ENCODE results near the gene STON1. TPM values are rescaled to one million over a fixed set of nuclear protein-coding genes. Genes with fewer than 3 reads are reported as not detected.
"Not testable (repeated sequence)": the region's sequence is repeated elsewhere in the genome, so short reads cannot be mapped to it uniquely, and the experiment has no call there.

The STON1 gene
- total RNA-seq, 8 experiments from 2014 or later, result 3.3 to 70.9 (median 8.5) TPM

DNA sequence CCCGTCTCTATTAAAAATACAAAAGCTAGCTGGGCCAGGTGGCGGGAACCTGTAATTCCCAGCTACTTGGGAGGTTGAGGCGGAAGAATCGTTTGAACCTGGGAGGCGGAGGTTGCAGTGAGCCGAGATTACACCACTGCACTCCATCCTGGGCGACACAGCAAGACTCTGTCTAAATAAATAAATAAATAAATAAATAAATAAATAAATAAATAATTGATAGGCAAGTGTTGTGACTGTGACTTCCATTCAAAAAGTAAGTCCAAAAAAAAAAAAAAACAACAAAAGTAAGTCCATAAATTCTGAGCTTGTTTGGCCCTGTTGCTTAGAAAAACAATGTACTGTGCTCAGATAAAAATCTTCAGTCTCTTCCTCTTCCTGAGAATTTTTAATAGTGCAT lies 2.2 kb downstream of the STON1 start:
- no peak overlapping the region for H3K27ac ChIP-seq
- ATAC-seq (replicated peaks in 6 of 8), result no peak
- peaks cover 14 to 20% of the 10 kb centered on the region in 2 donors for H3K4me1 ChIP-seq (replicated peaks in 1 of 2)
- 89 to 100% (median 94%) methylated on average over 1 to 7 of the region's 7 CpGs; no CpG with 5 or more reads in 2 of the 10 experiments for WGBS, 10 experiments
- H3K4me3 ChIP-seq, result no peak overlapping the region
- in situ Hi-C loops (cut with MboI; ENCODE audit: low pct_unique_long_range_greater_than_20kb in 2 of 9, low sequenced_read_pairs in 9 of 9, unreplicated experiment in 9 of 9), result no loop called here

DNA sequence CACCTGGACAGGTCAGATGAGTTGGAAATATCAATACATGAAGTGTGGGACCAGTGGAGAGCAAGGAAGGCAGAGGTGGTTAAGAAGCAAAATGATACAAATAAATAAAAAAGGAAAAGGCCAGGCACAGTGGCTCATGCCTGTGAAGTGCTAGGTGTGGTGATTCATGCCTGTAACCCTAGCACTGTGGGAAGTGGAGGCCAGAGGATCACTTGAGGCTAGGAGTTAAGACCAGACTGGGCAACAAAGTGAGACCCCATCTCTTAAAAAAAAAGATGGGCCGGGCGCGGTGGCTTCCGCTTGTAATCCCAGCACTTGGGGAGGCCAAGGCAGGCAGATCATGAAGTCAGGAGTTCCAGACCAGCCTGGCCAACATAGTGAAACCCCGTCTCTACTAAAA lies 2.9 kb downstream of the STON1 start:
- in situ Hi-C loops (cut with MboI; ENCODE audit: low pct_unique_long_range_greater_than_20kb in 2 of 9, low sequenced_read_pairs in 9 of 9, unreplicated experiment in 9 of 9), result no loop called here
- no peak overlapping the region for H3K4me3 ChIP-seq
- peaks cover 11 to 13% of the 10 kb centered on the region in 2 donors for H3K4me1 ChIP-seq (replicated peaks in 1 of 2)
- ATAC-seq (replicated peaks in 6 of 8), result no peak
- H3K27ac ChIP-seq, result no peak overlapping the region
- 82 to 100% (median 93%) methylated on average over 1 to 4 of the region's 5 CpGs; no CpG with 5 or more reads in 6 of the 10 experiments for WGBS, 10 experiments

DNA sequence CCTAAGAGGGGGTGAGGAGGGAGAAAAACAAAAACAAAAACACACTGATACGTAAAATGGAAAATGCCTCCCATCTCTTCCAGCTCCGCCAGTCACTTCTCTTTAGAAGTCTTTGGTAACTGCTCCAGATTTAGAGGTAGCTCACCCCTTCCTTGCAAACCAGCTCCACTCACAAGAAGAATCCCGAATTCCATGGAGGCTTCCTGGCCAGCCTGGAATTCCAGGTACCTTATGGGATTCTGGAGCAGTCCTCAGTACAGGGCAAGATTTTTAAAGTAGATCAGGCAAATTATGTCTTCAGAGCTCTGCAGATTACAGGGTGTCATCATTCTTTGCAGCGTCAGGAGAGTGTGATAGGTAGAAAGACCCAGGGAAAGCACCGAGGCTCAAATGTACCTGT lies 4.8 kb downstream of the STON1 start:
- in situ Hi-C loops (cut with MboI; ENCODE audit: low pct_unique_long_range_greater_than_20kb in 2 of 9, low sequenced_read_pairs in 9 of 9, unreplicated experiment in 9 of 9), result no loop called here
- H3K4me1 ChIP-seq (replicated peaks in 1 of 2), result peaks cover 0 to 2% of the 10 kb centered on the region in 2 donors
- no peak overlapping the region for H3K4me3 ChIP-seq
- no peak overlapping the region for H3K27ac ChIP-seq
- no peak for ATAC-seq (replicated peaks in 6 of 8)
- 39 to 100% (median 100%) methylated on average over 2 to 4 of the region's 5 CpGs; no CpG with 5 or more reads in 2 of the 10 experiments for WGBS, 10 experiments

DNA sequence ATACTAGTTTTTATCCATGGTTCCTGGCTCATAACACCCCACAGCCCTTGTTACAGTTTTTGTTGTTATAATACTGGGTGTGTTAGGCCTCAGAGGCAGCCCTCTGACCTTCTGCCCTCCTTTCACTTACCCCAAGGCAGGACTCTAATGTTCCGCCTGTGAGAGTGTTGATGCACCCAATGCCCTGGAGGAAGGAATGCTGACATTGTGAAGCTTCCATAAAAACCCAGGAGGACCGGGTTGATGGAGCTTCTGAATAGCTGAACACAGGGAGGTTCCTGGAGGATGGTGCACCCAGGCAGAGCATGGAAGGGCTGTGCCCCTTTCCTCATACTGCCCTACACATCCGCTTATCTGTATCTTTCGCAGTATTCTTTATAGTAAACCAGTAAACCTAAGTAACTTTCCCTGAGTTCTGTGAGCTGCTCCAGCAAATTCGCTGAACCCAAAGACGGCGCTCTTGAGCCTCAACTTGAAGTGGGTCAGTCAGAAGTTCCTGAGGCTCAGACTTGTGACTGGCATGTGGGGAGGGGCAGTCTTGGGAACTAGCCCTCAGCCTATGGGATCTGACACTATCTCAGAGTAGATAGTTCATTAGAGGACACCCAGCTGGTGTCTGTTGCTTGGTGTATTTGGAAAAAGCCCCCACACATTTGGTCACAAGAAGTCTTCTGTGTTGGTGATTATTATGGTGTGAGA lies 10.4 kb downstream of the STON1 start:
- no peak overlapping the region for H3K27ac ChIP-seq
- peaks cover 0 to 2% of the 10 kb centered on the region in 2 donors for H3K4me1 ChIP-seq (replicated peaks in 1 of 2)
- ATAC-seq (replicated peaks in 6 of 8), result peak in 1 of 8 experiments; percentile 35
- in situ Hi-C loops (cut with MboI; ENCODE audit: low pct_unique_long_range_greater_than_20kb in 2 of 9, low sequenced_read_pairs in 9 of 9, unreplicated experiment in 9 of 9), result no loop called here
- WGBS, 10 experiments, result 67 to 100% (median 92%) methylated on average over 1 to 5 of the region's 7 CpGs; no CpG with 5 or more reads in 3 of the 10 experiments
- no peak overlapping the region for H3K4me3 ChIP-seq

DNA sequence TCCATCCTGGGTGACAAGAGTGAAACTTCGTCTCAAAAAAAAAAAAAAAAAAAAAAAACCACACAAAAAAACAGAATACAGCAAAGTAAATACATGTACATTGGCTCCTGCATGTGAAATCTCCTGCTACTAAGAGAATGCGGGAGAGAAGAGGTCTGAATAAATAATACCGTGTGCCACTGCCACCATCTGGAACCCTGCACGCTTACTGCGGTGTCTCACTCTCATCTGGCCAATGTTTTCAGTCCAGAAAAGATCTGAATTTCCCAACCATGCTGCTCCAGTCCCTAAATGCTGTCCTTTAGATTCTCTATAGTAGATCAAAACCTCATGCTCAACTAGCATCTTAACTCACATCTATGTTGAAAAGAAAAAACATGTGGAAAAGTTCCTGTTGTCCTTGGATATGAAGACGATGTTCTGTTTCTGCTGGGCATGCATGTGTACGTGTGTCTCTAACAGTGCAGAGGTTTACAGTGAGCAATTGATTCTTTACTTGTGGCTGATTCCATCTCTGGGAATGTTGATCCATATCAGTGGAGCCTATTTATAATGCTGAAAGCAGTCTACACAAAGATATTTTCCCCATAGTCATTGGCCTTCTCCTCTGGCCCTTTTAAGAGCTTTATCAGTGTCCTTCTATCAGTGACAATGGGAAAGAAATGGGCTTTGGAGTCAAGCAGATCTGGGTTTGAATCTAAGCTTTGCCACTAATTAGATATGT lies 11.9 kb downstream of the STON1 start:
- peak in 1 of 8 experiments; percentile 55 for ATAC-seq (replicated peaks in 6 of 8)
- Histone ChIP-seq H3K4me3 (no peak overlapping the region), H3K27ac (no peak overlapping the region), H3K4me1 (replicated peaks in 1 of 2) (peaks cover 0 to 2% of the 10 kb centered on the region in 2 donors)
- WGBS, 10 experiments, result 37 to 97% (median 95%) methylated on average over 2 to 7 of the region's 7 CpGs
- in situ Hi-C loops (cut with MboI; ENCODE audit: low pct_unique_long_range_greater_than_20kb in 2 of 9, low sequenced_read_pairs in 9 of 9, unreplicated experiment in 9 of 9), result no loop called here

GRCh38 chr2:48543895-48544294 lies 13.9 kb downstream of the STON1 start:
- no peak overlapping the region for H3K4me3 ChIP-seq
- H3K27ac ChIP-seq, result no peak overlapping the region
- peaks cover 0 to 2% of the 10 kb centered on the region in 2 donors for H3K4me1 ChIP-seq (replicated peaks in 1 of 2)
- in situ Hi-C loops (cut with MboI; ENCODE audit: low pct_unique_long_range_greater_than_20kb in 2 of 9, low sequenced_read_pairs in 9 of 9, unreplicated experiment in 9 of 9), result no loop called here
- ATAC-seq (replicated peaks in 6 of 8), result no peak
- 14 to 100% (median 81%) methylated on average over 1 of the region's 1 CpG; no CpG with 5 or more reads in 2 of the 10 experiments for WGBS, 10 experiments

DNA sequence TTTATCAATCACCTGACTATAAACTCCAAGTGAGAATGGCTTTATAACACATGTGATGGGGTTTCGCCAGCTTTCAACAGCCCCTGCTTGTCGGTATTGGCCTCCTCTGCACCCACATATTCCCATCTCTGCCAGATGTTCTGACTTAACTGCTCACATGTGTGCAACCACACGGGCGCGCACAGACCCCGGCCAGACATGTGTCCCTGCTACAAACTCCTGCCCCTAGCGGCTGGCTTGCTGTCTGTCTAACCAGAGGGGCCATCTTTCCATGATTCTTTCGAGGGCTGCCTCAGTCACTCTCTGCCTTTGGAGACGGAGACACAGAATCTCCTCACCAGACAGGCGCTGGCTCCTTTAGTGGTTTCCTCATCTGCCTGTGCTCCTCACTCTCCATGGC lies 15.3 kb downstream of the STON1 start:
- WGBS, 10 experiments, result 0 to 100% (median 80%) methylated on average over 1 to 8 of the region's 10 CpGs; no CpG with 5 or more reads in 5 of the 10 experiments
- ATAC-seq (replicated peaks in 6 of 8), result peak in 3 of 8 experiments; percentile 47 to 85 (median 66)
- no peak overlapping the region for H3K27ac ChIP-seq
- peaks cover 0 to 2% of the 10 kb centered on the region in 2 donors for H3K4me1 ChIP-seq (replicated peaks in 1 of 2)
- no peak overlapping the region for H3K4me3 ChIP-seq
- in situ Hi-C loops (cut with MboI; ENCODE audit: low pct_unique_long_range_greater_than_20kb in 2 of 9, low sequenced_read_pairs in 9 of 9, unreplicated experiment in 9 of 9), result no loop called here

DNA sequence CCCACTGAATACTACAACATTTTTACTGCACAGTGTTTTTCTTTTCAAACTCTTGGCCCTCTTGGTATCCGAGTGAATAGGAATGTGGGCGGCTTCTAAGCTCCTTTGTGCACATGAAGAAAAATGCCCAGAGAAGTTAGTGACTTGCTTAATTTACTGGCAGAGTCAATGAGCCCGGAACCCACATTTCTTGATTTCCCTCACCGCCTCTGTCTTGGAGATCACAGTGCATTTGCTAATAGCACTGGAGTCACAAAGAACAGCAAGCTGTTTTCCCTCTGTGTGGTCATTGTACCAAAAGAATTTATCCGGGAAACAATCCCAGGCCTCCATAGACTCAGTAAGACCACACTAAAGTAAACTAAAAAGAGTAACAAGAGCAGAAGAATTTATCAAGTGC lies 18.9 kb downstream of the STON1 start:
- Histone ChIP-seq H3K27ac (peak overlapping the region in 1 of 2 donors; percentile 29), H3K4me3 (no peak overlapping the region), H3K4me1 (replicated peaks in 1 of 2) (peaks cover 0 to 2% of the 10 kb centered on the region in 2 donors)
- in situ Hi-C loops (cut with MboI; ENCODE audit: low pct_unique_long_range_greater_than_20kb in 2 of 9, low sequenced_read_pairs in 9 of 9, unreplicated experiment in 9 of 9), result no loop called here
- ATAC-seq (replicated peaks in 6 of 8), result peak in 5 of 8 experiments; percentile 47 to 86 (median 85)
- WGBS, 10 experiments, result 45 to 82% (median 58%) methylated on average over 2 to 5 of the region's 5 CpGs; no CpG with 5 or more reads in 2 of the 10 experiments

DNA sequence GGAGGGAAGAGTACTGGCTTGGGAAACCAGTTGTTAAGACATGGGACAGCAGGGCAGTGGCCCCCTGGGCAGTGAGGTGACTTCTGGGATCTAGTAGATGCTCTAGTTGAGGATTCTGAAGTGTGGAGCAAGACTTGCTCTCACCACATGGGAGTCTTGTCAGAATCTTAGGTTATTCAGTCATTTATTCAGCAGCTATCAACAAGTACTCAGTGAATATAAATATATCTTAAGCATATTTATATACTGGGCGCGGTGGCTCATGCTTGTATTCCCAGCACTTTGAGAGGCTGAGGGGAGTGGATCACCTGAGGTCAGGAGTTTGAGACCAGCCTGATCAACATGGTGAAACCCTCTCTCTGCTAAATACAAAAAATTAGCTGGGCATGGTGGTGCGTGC lies 20.0 kb downstream of the STON1 start:
- 67 to 100% (median 90%) methylated on average over 1 to 3 of the region's 3 CpGs; no CpG with 5 or more reads in 4 of the 10 experiments for WGBS, 10 experiments
- peak in 3 of 8 experiments; percentile 53 to 83 (median 80) for ATAC-seq (replicated peaks in 6 of 8)
- H3K4me1 ChIP-seq (replicated peaks in 1 of 2), result peaks cover 0 to 2% of the 10 kb centered on the region in 2 donors
- in situ Hi-C loops (cut with MboI; ENCODE audit: low pct_unique_long_range_greater_than_20kb in 2 of 9, low sequenced_read_pairs in 9 of 9, unreplicated experiment in 9 of 9), result no loop called here
- no peak overlapping the region for H3K27ac ChIP-seq
- H3K4me3 ChIP-seq, result no peak overlapping the region

DNA sequence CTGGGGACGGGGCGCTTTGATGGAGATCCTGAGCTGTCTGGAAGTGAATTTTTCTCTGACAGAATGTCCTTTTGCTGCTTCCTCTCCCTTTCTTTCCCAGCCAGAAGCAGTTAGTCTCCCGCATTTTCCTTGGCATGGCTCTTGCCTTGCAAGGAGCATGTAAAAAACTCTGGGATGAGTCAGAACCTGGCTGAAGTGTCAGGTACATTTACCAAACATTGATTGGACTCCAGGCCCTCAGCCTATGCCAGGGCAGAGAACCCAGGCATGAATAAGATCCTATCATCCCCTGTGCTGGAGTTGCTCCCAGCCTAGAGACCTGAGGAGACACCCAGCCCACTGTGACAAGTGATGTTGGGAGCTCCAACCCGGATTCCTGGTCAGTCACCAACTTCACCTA lies 21.6 kb downstream of the STON1 start:
- H3K4me3 ChIP-seq, result no peak overlapping the region
- no peaks in the 10 kb centered on the region for H3K4me1 ChIP-seq (replicated peaks in 1 of 2)
- in situ Hi-C loops (cut with MboI; ENCODE audit: low pct_unique_long_range_greater_than_20kb in 2 of 9, low sequenced_read_pairs in 9 of 9, unreplicated experiment in 9 of 9), result no loop called here
- no peak for ATAC-seq (replicated peaks in 6 of 8)
- 75 to 100% (median 90%) methylated on average over 1 to 2 of the region's 4 CpGs; no CpG with 5 or more reads in 3 of the 10 experiments for WGBS, 10 experiments
- no peak overlapping the region for H3K27ac ChIP-seq

DNA sequence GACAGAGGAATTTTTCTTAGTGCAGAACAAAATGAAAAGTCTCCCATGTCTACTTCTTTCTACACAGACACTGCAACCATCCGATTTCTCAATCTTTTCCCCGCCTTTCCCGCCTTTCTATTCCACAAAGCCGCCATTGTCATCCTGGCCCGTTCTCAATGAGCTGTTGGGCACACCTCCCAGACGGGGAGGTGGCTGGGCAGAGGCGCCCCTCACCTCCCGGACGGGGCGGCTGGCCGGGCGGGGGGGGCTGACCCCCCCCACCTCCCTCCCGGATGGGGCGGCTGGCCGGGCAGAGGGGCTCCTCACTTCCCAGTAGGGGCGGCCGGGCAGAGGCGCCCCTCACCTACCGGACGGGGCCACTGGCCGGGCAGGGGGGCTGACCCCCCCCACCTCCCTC lies 25.1 kb downstream of the STON1 start:
- H3K4me1 ChIP-seq (replicated peaks in 1 of 2); ATAC-seq (replicated peaks in 6 of 8); in situ Hi-C loops (cut with MboI; ENCODE audit: low pct_unique_long_range_greater_than_20kb in 2 of 9, low sequenced_read_pairs in 9 of 9, unreplicated experiment in 9 of 9); H3K27ac ChIP-seq; H3K4me3 ChIP-seq: not testable (repeated sequence)
- WGBS, 10 experiments, result no CpG with 5 or more reads among the region's 21 CpGs

DNA sequence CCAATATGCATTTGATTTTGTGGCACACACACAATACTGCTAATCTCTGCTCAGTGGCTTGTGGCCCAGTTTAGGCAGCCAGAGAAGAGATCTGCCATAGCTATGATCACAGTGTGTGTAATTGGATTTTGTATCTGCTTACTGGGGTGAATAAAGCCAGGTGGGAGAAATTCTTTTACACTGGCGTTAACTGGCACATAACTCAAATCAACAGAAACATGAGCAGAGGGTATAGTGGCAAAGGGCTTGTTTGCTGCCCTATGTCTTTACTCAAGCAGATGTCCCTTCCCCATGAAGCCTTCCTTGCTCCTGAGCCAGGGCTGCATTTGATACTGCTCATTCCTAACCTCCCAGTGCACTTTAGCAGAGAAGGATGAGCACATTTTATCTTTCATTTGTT lies 28.5 kb downstream of the STON1 start:
- WGBS, 10 experiments, result 88 to 100% (median 100%) methylated on average over 1 of the region's 1 CpG; no CpG with 5 or more reads in 4 of the 10 experiments
- ATAC-seq (replicated peaks in 6 of 8), result no peak
- in situ Hi-C loops (cut with MboI; ENCODE audit: low pct_unique_long_range_greater_than_20kb in 2 of 9, low sequenced_read_pairs in 9 of 9, unreplicated experiment in 9 of 9), result no loop called here

DNA sequence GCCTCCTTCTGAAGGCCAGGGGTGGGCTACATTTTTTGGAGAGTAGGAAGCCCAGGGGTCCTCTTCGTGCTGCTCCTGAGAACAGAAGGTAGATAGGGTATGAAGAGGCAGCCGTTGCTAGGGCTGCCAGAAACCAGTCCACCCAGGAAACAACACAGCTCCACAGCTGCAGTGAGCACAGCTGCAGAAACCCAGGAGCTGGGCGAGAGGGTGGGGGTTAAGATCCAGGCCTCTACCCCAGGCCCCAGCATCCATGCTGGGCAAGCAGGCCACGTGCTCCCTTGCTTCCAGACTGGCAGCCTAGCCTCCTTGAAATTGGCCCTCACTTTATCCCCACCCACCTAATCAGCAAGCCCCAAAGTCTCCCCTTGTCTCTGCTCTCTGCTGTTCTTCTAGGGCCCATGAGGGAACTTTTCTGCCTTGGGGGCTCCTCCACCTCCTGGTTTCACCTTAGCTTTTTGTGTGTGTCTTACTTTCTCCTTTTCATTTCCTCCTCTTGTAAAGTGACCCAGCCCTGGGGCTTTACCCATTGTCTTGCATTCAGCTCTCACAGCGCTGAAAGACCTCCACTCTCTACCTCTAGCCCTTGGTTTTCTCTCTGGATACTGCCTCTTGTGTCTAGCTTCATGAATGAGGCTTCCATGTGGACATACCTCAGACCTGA lies 30.7 kb downstream of the STON1 start:
- Histone ChIP-seq H3K4me1 (replicated peaks in 1 of 2) (peaks cover 0 to 6% of the 10 kb centered on the region in 2 donors), H3K4me3 (no peak overlapping the region), H3K27ac (no peak overlapping the region)
- WGBS, 10 experiments, result 30 to 100% (median 60%) methylated on average over 1 to 2 of the region's 5 CpGs; no CpG with 5 or more reads in 3 of the 10 experiments
- ATAC-seq (replicated peaks in 6 of 8), result peak in 3 of 8 experiments; percentile 44 to 75 (median 46)
- in situ Hi-C loops (cut with MboI; ENCODE audit: low pct_unique_long_range_greater_than_20kb in 2 of 9, low sequenced_read_pairs in 9 of 9, unreplicated experiment in 9 of 9), result no loop called here

More for the DNA sequence above, 28.5 kb downstream of the STON1 start:
- H3K4me3 ChIP-seq, result no peak overlapping the region
- peaks cover 0 to 6% of the 10 kb centered on the region in 2 donors for H3K4me1 ChIP-seq (replicated peaks in 1 of 2)
- H3K27ac ChIP-seq, result no peak overlapping the region
